ENCODE data around the gene U2AF2. TPM values are rescaled to one million over a fixed set of nuclear protein-coding genes. Genes with fewer than 3 reads are reported as not detected.

U2AF2 gene
- total RNA-seq, 6 experiments from 2014 or later: 55.1 to 75.6 (median 63.5) TPM

DNA sequence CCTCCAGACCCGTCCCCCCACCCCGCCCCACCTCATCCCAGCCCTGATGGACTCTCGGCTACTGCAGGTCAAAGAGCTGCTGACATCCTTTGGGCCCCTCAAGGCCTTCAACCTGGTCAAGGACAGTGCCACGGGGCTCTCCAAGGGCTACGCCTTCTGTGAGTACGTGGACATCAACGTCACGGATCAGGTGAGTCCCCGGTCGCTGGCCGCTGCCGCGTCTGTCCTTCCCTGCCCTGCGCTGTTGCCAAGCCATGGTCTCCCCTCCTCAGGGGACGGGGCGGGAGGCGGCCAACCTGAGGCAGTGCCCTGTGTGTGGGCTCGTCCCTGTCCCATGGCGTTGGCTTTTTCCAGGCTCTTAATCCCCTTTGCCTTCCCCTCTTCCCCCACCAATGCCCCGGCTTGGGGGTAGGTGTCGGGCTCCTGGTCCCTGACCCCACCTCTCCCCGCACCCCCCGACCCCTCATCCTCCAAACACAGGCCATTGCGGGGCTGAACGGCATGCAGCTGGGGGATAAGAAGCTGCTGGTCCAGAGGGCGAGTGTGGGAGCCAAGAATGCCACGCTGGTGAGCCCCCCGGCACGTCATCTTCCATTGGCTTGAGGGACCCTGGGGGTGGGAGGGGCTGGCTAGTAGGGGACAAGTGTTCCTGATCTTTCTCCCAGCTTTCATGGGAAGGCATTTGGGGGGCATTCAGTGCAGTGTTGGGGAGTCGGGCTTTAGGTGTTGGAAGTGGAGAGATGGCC is 13.9 kb downstream of the U2AF2 start:
- WGBS (ENCODE audit: insufficient coverage, low coverage, low lambda C conversion rate, missing lambda C conversion rate): 85% methylated on average over 4 of the region's 30 CpGs
- Histone ChIP-seq H3K4me1 (no peaks in the 10 kb centered on the region), H3K27ac (no peak overlapping the region), H3K27me3 (no peaks in the 10 kb centered on the region), H3K9me3 (no peaks in the 10 kb centered on the region), H3K36me3 (peaks cover 14 to 76% (median 29%) of the 10 kb centered on the region in 4 donors), H3K4me3 (no peak overlapping the region)
- ATAC-seq (no peak), DNase-seq (no peak)
- TF ChIP-seq POLR2A (IDR thresholded peaks at IDR 0.05): no peak
- TF ChIP-seq, protein P1, sequence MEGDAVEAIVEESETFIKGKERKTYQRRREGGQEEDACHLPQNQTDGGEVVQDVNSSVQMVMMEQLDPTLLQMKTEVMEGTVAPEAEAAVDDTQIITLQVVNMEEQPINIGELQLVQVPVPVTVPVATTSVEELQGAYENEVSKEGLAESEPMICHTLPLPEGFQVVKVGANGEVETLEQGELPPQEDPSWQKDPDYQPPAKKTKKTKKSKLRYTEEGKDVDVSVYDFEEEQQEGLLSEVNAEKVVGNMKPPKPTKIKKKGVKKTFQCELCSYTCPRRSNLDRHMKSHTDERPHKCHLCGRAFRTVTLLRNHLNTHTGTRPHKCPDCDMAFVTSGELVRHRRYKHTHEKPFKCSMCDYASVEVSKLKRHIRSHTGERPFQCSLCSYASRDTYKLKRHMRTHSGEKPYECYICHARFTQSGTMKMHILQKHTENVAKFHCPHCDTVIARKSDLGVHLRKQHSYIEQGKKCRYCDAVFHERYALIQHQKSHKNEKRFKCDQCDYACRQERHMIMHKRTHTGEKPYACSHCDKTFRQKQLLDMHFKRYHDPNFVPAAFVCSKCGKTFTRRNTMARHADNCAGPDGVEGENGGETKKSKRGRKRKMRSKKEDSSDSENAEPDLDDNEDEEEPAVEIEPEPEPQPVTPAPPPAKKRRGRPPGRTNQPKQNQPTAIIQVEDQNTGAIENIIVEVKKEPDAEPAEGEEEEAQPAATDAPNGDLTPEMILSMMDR (IDR thresholded peaks at IDR 0.05): no peak
- intact Hi-C loops (cut with DNase I): no loop called here

- Histone ChIP-seq H3K9me3 (no peaks in the 10 kb centered on the region), H3K4me1 (peaks cover 0 to 5% (median 2%) of the 10 kb centered on the region in 4 donors), H3K4me3 (no peak overlapping the region), H3K36me3 (peaks cover 10 to 68% (median 25%) of the 10 kb centered on the region in 4 donors), H3K27me3 (no peaks in the 10 kb centered on the region), H3K27ac (no peak overlapping the region)
- ATAC-seq (no peak), DNase-seq (no peak)
- 88% methylated on average over 10 of the region's 43 CpGs for WGBS (ENCODE audit: insufficient coverage, low coverage, low lambda C conversion rate, missing lambda C conversion rate)
- no peak for TF ChIP-seq POLR2A (IDR thresholded peaks at IDR 0.05)
- TF ChIP-seq, protein P1 (IDR thresholded peaks at IDR 0.05): no peak
- intact Hi-C loops (cut with DNase I): no loop called here
Observed at GRCh38 chr19:55669418-55670279, 14.8 kb downstream of the U2AF2 start.

DNA sequence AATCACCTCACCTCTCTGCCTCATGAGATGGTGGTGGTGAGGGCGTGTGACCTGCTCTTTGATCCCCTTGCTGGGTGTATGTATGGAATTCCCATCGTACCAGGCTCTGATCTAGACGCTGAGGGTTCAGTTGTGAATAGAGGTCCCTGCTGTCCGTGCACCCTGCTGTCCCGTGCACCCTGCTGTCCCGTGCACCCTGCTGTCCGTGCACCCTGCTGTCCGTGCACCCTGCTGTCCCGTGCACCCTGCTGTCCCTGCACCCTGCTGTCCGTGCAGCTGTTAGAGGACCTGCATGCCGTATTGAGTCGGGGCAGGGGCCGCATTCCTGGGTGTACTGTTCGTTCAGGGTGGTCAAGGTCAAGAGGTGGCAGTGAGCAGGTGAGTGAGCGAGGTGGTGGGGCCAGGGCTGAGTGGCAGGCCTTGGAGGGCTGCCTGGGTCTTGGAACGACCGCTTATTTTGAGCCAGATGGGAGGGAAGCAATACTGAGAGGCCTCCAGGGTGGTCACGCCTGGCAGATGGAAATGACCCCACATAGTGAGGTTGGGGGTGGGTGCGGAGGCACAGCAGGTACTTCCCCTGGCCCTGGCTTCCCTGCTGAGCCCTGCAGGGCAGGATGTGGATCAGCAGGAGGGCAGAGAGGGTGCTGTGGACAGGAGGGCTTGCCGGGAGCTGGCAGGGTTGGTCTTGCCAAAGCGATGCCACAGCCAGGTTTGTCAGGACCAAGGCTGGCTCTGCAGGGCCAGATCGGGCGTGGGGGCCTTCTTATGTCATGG is 15.6 kb downstream of the U2AF2 start:
- ATAC-seq (no peak), DNase-seq (peak; percentile 64 to 81 (median 73))
- H3K27ac ChIP-seq: no peak overlapping the region
- 69% methylated on average over 11 of the region's 23 CpGs for WGBS (ENCODE audit: insufficient coverage, low coverage, low lambda C conversion rate, missing lambda C conversion rate)
- TF ChIP-seq, protein P1 (IDR thresholded peaks at IDR 0.05): no peak
- no peak for TF ChIP-seq POLR2A (IDR thresholded peaks at IDR 0.05)
- peaks cover 0 to 6% (median 2%) of the 10 kb centered on the region in 4 donors for H3K4me1 ChIP-seq
- no peaks in the 10 kb centered on the region for H3K9me3 ChIP-seq
- intact Hi-C loops (cut with DNase I): no loop called here
- no peaks in the 10 kb centered on the region for H3K27me3 ChIP-seq
- H3K4me3 ChIP-seq: no peak overlapping the region
- peaks cover 10 to 62% (median 25%) of the 10 kb centered on the region in 4 donors for H3K36me3 ChIP-seq

GRCh38 chr19:55671054-55671378 is 16.2 kb downstream of the U2AF2 start:
- TF ChIP-seq POLR2A (IDR thresholded peaks at IDR 0.05): no peak
- TF ChIP-seq, protein P1 (IDR thresholded peaks at IDR 0.05): no peak
- DNase-seq (no peak), ATAC-seq (no peak)
- Histone ChIP-seq H3K4me3 (no peak overlapping the region), H3K4me1 (peaks cover 0 to 8% (median 3%) of the 10 kb centered on the region in 4 donors), H3K27ac (no peak overlapping the region), H3K27me3 (no peaks in the 10 kb centered on the region), H3K36me3 (peaks cover 10 to 57% (median 22%) of the 10 kb centered on the region in 4 donors), H3K9me3 (no peaks in the 10 kb centered on the region)
- intact Hi-C loops (cut with DNase I): no loop called here
- WGBS (ENCODE audit: insufficient coverage, low coverage, low lambda C conversion rate, missing lambda C conversion rate): 71% methylated on average over 2 of the region's 2 CpGs
